Tibial artery (tissue), 4 donors: ENCODE data around the gene CDC7.
A peak's percentile ranks its signal among the peaks of the same experiment; 100 is the strongest.

Experiments
- DNase-seq, 2 donors: peaks; one replicate each; pipeline ENCODE4 v3.0.0-alpha.2; 2019
- H3K27ac ChIP-seq, 2 donors: fragments of 200-600 bp; sonication (generic) in 1 of 2; 1 replicate in 1 of 2; 2 replicates in 1 of 2; pipeline ENCODE4 v1.5.1; 2018 to 2019; ENCODE audit warnings: mild to moderate bottlenecking in 1 of 2
- H3K27me3 ChIP-seq, 2 donors: fragments of 200-600 bp; sonication (generic) in 1 of 2; one replicate each; pipeline versions ENCODE4 v1.5.1 to v1.6.0; 2016 to 2019
- H3K36me3 ChIP-seq, 3 donors: fragments of 200-600 bp; sonication (generic) in 2 of 3; one replicate each; pipeline ENCODE4 v1.5.1; 2016 to 2019; ENCODE audit warnings: mild to moderate bottlenecking in 2 of 3
- H3K4me1 ChIP-seq, 4 donors: fragments of 200-600 bp; sonication (generic) in 2 of 4; 1 replicate in 3 of 4; 2 replicates in 1 of 4; pipeline ENCODE4 v1.5.1; 2016 to 2019
- H3K4me3 ChIP-seq, 2 donors: fragments of 200-600 bp; sonication (generic) in 1 of 2; 1 replicate in 1 of 2; 2 replicates in 1 of 2; pipeline ENCODE4 v1.5.1; 2018 to 2019; ENCODE audit warnings: mild to moderate bottlenecking in 2 of 2
- H3K9me3 ChIP-seq, 3 donors: fragments of 200-600 bp; sonication (generic) in 1 of 3; one replicate each; pipeline ENCODE4 v1.5.1; 2016 to 2019
- CTCF ChIP-seq, 2 experiments: fragments of 200-600 bp in 1 of 2; fragments of 450-650 bp in 1 of 2; IDR thresholded peaks; one replicate each; pipeline ENCODE4 v1.5.1; 2017 to 2019; ENCODE audit warnings: antibody characterized with exemption in 2 of 2, mild to moderate bottlenecking in 1 of 2, moderate library complexity in 1 of 2
- intact Hi-C: fragments of 100-400 bp; cut with DNase I; formaldehyde crosslinking; loops from one replicate; pipeline ENCODE4 v1.15.0; 2023; ENCODE audit warnings: low total_unique reads

The CDC7 gene

GRCh38 chr1:91499904-91500755 lies 521 bp upstream of the CDC7 start:
- TF ChIP-seq CTCF (IDR thresholded peaks at IDR 0.05) = no peak
- peak overlapping the region; percentile 62 to 63 for H3K27ac ChIP-seq
- intact Hi-C loops = no loop called here
- H3K36me3 ChIP-seq = no peaks in the 10 kb centered on the region
- H3K4me3 ChIP-seq = peak overlapping the region; percentile 62 to 76
- no peaks in the 10 kb centered on the region for H3K27me3 ChIP-seq
- no peaks in the 10 kb centered on the region for H3K9me3 ChIP-seq
- peaks cover 0 to 16% (median 13%) of the 10 kb centered on the region in 4 donors for H3K4me1 ChIP-seq
- DNase-seq = no peak

- H3K27me3 ChIP-seq = no peaks in the 10 kb centered on the region
- DNase-seq = no peak
- intact Hi-C loops = no loop called here
These were observed 836 bp downstream of the CDC7 start for GRCh38 chr1:91501523-91501851.

GRCh38 chr1:91501971-91502671 lies 1.5 kb downstream of the CDC7 start:
- intact Hi-C loops = no loop called here
- Histone ChIP-seq H3K4me3 (peak overlapping the region; percentile 62 to 76), H3K36me3 (no peaks in the 10 kb centered on the region), H3K27me3 (no peaks in the 10 kb centered on the region), H3K4me1 (peaks cover 0 to 16% (median 13%) of the 10 kb centered on the region in 4 donors), H3K27ac (no peak overlapping the region), H3K9me3 (no peaks in the 10 kb centered on the region)
- no peak for TF ChIP-seq CTCF (IDR thresholded peaks at IDR 0.05)
- DNase-seq = no peak

More at GRCh38 chr1:91501523-91501851, 836 bp downstream of the CDC7 start:
- Histone ChIP-seq H3K4me3 (peak overlapping the region; percentile 62 to 76), H3K9me3 (no peaks in the 10 kb centered on the region), H3K36me3 (no peaks in the 10 kb centered on the region), H3K27ac (peak overlapping the region; percentile 62 to 63), H3K4me1 (peaks cover 0 to 16% (median 13%) of the 10 kb centered on the region in 4 donors)
- TF ChIP-seq CTCF (IDR thresholded peaks at IDR 0.05) = no peak

- DNase-seq = no peak
- peaks cover 0 to 16% (median 13%) of the 10 kb centered on the region in 4 donors for H3K4me1 ChIP-seq
- no peak overlapping the region for H3K4me3 ChIP-seq
- no peaks in the 10 kb centered on the region for H3K9me3 ChIP-seq
- no peak for TF ChIP-seq CTCF (IDR thresholded peaks at IDR 0.05)
- H3K27ac ChIP-seq = no peak overlapping the region
- intact Hi-C loops = no loop called here
- H3K36me3 ChIP-seq = no peaks in the 10 kb centered on the region
- no peaks in the 10 kb centered on the region for H3K27me3 ChIP-seq
These were observed 2.1 kb downstream of the CDC7 start for GRCh38 chr1:91502672-91503184.

GRCh38 chr1:91503332-91503900 lies 2.8 kb downstream of the CDC7 start:
- Histone ChIP-seq H3K4me3 (no peak overlapping the region), H3K4me1 (peaks cover 0 to 16% (median 13%) of the 10 kb centered on the region in 4 donors), H3K27me3 (no peaks in the 10 kb centered on the region), H3K9me3 (no peaks in the 10 kb centered on the region), H3K36me3 (no peaks in the 10 kb centered on the region), H3K27ac (no peak overlapping the region)
- DNase-seq = no peak
- TF ChIP-seq CTCF (IDR thresholded peaks at IDR 0.05) = no peak
- intact Hi-C loops = no loop called here
